Measurements from ENCODE around the gene ABCC10.

GRCh38 chr6:43494321-43494720, 67.0 kb downstream of the ABCC10 start:
- no peak for TF ChIP-seq CTCF (IDR thresholded peaks at IDR 0.05; ENCODE audit: low read length)
- no peak for TF ChIP-seq EZH2 (IDR thresholded peaks at IDR 0.05; ENCODE audit: borderline replicate concordance, low read length)

All from OCI-LY1 (cell line).